Liver (tissue), 9 donors: ENCODE results near the gene KIAA0825. TPM values are rescaled to one million over a fixed set of nuclear protein-coding genes. Genes with fewer than 3 reads are reported as not detected.

ENCODE experiments used
- DNase-seq: peaks from one replicate; pipeline ENCODE4 v3.0.0-alpha.2; 2017; ENCODE audit warnings: low spot score
- H3K27ac ChIP-seq, 2 donors: one replicate each; pipeline ENCODE4 v1.7.0; 2013; ENCODE audit warnings: inconsistent platforms in 2 of 2, low read length in 2 of 2, control low read depth in 1 of 2, low read depth in 1 of 2, mild to moderate bottlenecking in 1 of 2
- H3K27me3 ChIP-seq, 4 donors: one replicate each; pipeline versions ENCODE4 v1.6.1 to v1.7.0; 2013; ENCODE audit warnings: low read length in 3 of 4, inconsistent platforms in 1 of 4, mild to moderate bottlenecking in 1 of 4, moderate library complexity in 1 of 4; ENCODE audit not compliant: control insufficient read depth in 4 of 4, insufficient read depth in 4 of 4
- H3K36me3 ChIP-seq, 4 donors: one replicate each; pipeline versions ENCODE4 v1.6.1 to v1.7.0; 2013; ENCODE audit warnings: low read length in 3 of 4, mild to moderate bottlenecking in 3 of 4, low read depth in 1 of 4, moderate library complexity in 1 of 4; ENCODE audit not compliant: control insufficient read depth in 4 of 4, insufficient read depth in 3 of 4
- H3K4me1 ChIP-seq, 4 donors: one replicate each; pipeline versions ENCODE4 v1.6.1 to v1.7.0; 2013; ENCODE audit warnings: low read length in 3 of 4, mild to moderate bottlenecking in 3 of 4, moderate library complexity in 1 of 4; ENCODE audit not compliant: control insufficient read depth in 4 of 4, insufficient read depth in 4 of 4
- H3K4me3 ChIP-seq, 3 donors: one replicate each; pipeline versions ENCODE4 v1.6.1 to v1.7.0; 2013; ENCODE audit warnings: low read length in 3 of 3, control low read depth in 1 of 3, low read depth in 1 of 3, mild to moderate bottlenecking in 1 of 3
- H3K9ac ChIP-seq, 2 donors: one replicate each; pipeline ENCODE4 v1.7.0; 2013; ENCODE audit warnings: low read length in 2 of 2, mild to moderate bottlenecking in 2 of 2, moderate library complexity in 2 of 2, control low read depth in 1 of 2, low read depth in 1 of 2
- H3K9me3 ChIP-seq, 4 donors: one replicate each; pipeline versions ENCODE4 v1.6.1 to v1.7.0; 2013; ENCODE audit warnings: low read length in 3 of 4; ENCODE audit not compliant: control insufficient read depth in 4 of 4
- FOXA1 ChIP-seq: IDR thresholded peaks from 2 replicates; pipeline ENCODE4 v1.6.1; 2016; ENCODE audit warnings: antibody characterized with exemption
- FOXA2 ChIP-seq: IDR thresholded peaks from 2 replicates; pipeline ENCODE4 v1.6.1; 2016; ENCODE audit warnings: antibody characterized with exemption
- HNF4G ChIP-seq: IDR thresholded peaks from 2 replicates; pipeline ENCODE4 v1.6.1; 2016; ENCODE audit warnings: antibody characterized with exemption
- JUND ChIP-seq, 2 donors: IDR thresholded peaks; 2 replicates each; pipeline ENCODE4 v1.6.1; 2016; ENCODE audit warnings: antibody characterized with exemption in 2 of 2
- NR2F2 ChIP-seq: IDR thresholded peaks from 2 replicates; pipeline ENCODE4 v1.6.1; 2016; ENCODE audit warnings: antibody characterized with exemption
- RAD21 ChIP-seq, 2 donors: IDR thresholded peaks; 2 replicates each; pipeline ENCODE4 v1.6.1; 2016; ENCODE audit warnings: antibody characterized with exemption in 2 of 2, mild to moderate bottlenecking in 2 of 2
- RXRA ChIP-seq, 2 donors: IDR thresholded peaks; 2 replicates each; pipeline ENCODE4 v1.6.1; 2017 to 2018; ENCODE audit warnings: antibody characterized with exemption in 2 of 2, mild to moderate bottlenecking in 1 of 2
- SP1 ChIP-seq: IDR thresholded peaks from 2 replicates; pipeline ENCODE4 v1.6.1; 2018; ENCODE audit warnings: antibody characterized with exemption, mild to moderate bottlenecking
- TAF1 ChIP-seq: conservative IDR thresholded peaks from 2 replicates; pipeline ENCODE4 v1.6.1; 2016; ENCODE audit warnings: antibody characterized with exemption, mild to moderate bottlenecking
- YY1 ChIP-seq: IDR thresholded peaks from 2 replicates; pipeline ENCODE4 v1.6.1; 2016; ENCODE audit warnings: antibody characterized with exemption, mild to moderate bottlenecking
- WGBS: extraction: QIAGEN DNeasy Blood & Tissue Kit; methylation state at CpG from one replicate; pipeline ENCODE4 v1.1.7; 2013; 5-methylcytosine and 5-hydroxymethylcytosine counted together
- polyA plus RNA-seq, 2 donors: library from polyadenylated mRNA; stranded (reverse) in 1 of 2; unstranded in 1 of 2; fragments of 200-250 nt in 1 of 2; fragments of >200 nt in 1 of 2; fragmentation: Nextera tagmentation in 1 of 2; extraction: Ambion mirVana in 1 of 2; gene quantifications; one replicate each; pipeline versions ENCODE4 v1.2.1 to v1.2.3, GENCODE V29; 2013 to 2015
- total RNA-seq, 2 donors: library from RNA; depleted of rRNA; stranded (reverse); fragments of >200 nt; gene quantifications; one replicate each; pipeline ENCODE4 v1.2.3, GENCODE V29; 2014
- TF ChIP-seq, protein P1 (sequence below): IDR thresholded peaks from 2 replicates; pipeline ENCODE4 v1.6.1; 2016; ENCODE audit warnings: antibody characterized with exemption
- TF ChIP-seq, protein P2 (sequence below): IDR thresholded peaks from 2 replicates; pipeline ENCODE4 v1.6.1; 2016; ENCODE audit warnings: antibody characterized with exemption
- TF ChIP-seq, protein P3 (sequence below): IDR thresholded peaks from 2 replicates; pipeline ENCODE4 v1.6.1; 2016; ENCODE audit warnings: antibody characterized with exemption
- TF ChIP-seq, protein P4 (sequence below): IDR thresholded peaks from 2 replicates; pipeline ENCODE4 v1.6.1; 2016; ENCODE audit warnings: antibody characterized with exemption, mild to moderate bottlenecking
- donor health status: healthy.
- donor health status: healthy.
- donor health status: healthy.
- donor health status: healthy.
- donor health status: healthy.

Gene KIAA0825
- total and polyA plus RNA-seq, 4 donors: 0.25 to 3.2 (median 1.2) TPM

DNA sequence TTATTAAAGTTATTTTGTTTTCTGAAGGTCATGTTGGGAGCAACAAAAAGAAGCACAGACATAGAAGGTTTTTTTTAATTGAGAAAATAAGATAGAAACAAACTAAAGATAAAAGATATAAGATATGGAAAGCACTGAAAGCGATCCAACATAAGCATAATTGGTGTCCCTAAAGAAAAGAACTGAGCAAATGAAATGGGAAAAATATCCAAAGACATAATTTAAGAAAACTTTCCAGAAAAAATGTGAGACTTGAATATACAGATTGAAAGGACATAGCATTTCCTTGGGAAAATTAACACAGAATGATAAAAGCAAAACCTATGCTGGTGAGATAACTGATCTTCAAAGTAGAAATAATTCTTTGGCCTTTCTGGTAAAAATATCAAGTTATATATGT, 289.3 kb downstream of the KIAA0825 start:
- WGBS: 77% methylated on average over 1 of the region's 1 CpG
- no peak overlapping the region for H3K27ac ChIP-seq
- no peak overlapping the region for H3K9ac ChIP-seq
- H3K4me3 ChIP-seq: no peak overlapping the region
- H3K4me1 ChIP-seq: no peaks in the 10 kb centered on the region
- H3K36me3 ChIP-seq: no peaks in the 10 kb centered on the region
- peaks cover 0 to 7% (median under 1%) of the 10 kb centered on the region in 4 donors for H3K9me3 ChIP-seq
- H3K27me3 ChIP-seq: no peaks in the 10 kb centered on the region
- TF ChIP-seq, protein P1, sequence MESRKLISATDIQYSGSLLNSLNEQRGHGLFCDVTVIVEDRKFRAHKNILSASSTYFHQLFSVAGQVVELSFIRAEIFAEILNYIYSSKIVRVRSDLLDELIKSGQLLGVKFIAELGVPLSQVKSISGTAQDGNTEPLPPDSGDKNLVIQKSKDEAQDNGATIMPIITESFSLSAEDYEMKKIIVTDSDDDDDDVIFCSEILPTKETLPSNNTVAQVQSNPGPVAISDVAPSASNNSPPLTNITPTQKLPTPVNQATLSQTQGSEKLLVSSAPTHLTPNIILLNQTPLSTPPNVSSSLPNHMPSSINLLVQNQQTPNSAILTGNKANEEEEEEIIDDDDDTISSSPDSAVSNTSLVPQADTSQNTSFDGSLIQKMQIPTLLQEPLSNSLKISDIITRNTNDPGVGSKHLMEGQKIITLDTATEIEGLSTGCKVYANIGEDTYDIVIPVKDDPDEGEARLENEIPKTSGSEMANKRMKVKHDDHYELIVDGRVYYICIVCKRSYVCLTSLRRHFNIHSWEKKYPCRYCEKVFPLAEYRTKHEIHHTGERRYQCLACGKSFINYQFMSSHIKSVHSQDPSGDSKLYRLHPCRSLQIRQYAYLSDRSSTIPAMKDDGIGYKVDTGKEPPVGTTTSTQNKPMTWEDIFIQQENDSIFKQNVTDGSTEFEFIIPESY: no peak
- no peak for TF ChIP-seq HNF4G
- no peak for TF ChIP-seq TAF1
- no peak for TF ChIP-seq FOXA2
- no peak for TF ChIP-seq SP1
- no peak for TF ChIP-seq NR2F2
- no peak for TF ChIP-seq YY1
- TF ChIP-seq, protein P2, sequence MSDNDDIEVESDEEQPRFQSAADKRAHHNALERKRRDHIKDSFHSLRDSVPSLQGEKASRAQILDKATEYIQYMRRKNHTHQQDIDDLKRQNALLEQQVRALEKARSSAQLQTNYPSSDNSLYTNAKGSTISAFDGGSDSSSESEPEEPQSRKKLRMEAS: no peak
- TF ChIP-seq RXRA (IDR thresholded peaks at IDR 0.05): no peak
- TF ChIP-seq JUND (IDR thresholded peaks at IDR 0.05): no peak
- no peak for TF ChIP-seq FOXA1
- no peak for DNase-seq

DNA sequence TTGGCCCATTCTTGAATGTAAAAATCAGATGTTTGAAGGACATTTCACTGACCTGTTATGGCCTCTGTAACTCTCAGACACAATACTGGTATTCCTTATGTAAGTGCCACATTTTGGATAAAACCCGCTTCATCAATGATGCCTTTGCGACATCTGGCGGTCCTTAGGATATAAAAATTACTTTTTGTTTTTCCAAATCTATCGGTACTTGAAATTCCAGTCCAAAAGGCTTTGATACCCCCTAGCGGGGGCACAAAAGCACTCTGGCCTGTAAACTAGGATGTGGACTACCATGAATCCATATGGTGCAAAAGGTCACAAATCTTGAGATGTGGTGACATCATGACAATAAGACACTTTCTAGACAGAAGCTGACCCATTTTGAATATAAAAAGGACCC, 291.8 kb downstream of the KIAA0825 start:
- H3K27ac ChIP-seq: no peak overlapping the region
- peaks cover 0 to 7% (median under 1%) of the 10 kb centered on the region in 4 donors for H3K9me3 ChIP-seq
- H3K4me1 ChIP-seq: no peaks in the 10 kb centered on the region
- H3K27me3 ChIP-seq: no peaks in the 10 kb centered on the region
- no peak for DNase-seq
- no peak overlapping the region for H3K4me3 ChIP-seq
- no peaks in the 10 kb centered on the region for H3K36me3 ChIP-seq
- no peak overlapping the region for H3K9ac ChIP-seq
- TF ChIP-seq, protein P3, sequence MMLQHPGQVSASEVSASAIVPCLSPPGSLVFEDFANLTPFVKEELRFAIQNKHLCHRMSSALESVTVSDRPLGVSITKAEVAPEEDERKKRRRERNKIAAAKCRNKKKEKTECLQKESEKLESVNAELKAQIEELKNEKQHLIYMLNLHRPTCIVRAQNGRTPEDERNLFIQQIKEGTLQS: no peak
- TF ChIP-seq RXRA (IDR thresholded peaks at IDR 0.05) (no peak), RAD21 (IDR thresholded peaks at IDR 0.05) (no peak), YY1 (no peak), SP1 (no peak), HNF4G (no peak)
- TF ChIP-seq, protein P4, sequence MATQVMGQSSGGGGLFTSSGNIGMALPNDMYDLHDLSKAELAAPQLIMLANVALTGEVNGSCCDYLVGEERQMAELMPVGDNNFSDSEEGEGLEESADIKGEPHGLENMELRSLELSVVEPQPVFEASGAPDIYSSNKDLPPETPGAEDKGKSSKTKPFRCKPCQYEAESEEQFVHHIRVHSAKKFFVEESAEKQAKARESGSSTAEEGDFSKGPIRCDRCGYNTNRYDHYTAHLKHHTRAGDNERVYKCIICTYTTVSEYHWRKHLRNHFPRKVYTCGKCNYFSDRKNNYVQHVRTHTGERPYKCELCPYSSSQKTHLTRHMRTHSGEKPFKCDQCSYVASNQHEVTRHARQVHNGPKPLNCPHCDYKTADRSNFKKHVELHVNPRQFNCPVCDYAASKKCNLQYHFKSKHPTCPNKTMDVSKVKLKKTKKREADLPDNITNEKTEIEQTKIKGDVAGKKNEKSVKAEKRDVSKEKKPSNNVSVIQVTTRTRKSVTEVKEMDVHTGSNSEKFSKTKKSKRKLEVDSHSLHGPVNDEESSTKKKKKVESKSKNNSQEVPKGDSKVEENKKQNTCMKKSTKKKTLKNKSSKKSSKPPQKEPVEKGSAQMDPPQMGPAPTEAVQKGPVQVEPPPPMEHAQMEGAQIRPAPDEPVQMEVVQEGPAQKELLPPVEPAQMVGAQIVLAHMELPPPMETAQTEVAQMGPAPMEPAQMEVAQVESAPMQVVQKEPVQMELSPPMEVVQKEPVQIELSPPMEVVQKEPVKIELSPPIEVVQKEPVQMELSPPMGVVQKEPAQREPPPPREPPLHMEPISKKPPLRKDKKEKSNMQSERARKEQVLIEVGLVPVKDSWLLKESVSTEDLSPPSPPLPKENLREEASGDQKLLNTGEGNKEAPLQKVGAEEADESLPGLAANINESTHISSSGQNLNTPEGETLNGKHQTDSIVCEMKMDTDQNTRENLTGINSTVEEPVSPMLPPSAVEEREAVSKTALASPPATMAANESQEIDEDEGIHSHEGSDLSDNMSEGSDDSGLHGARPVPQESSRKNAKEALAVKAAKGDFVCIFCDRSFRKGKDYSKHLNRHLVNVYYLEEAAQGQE: no peak
- WGBS: 95% methylated on average over 5 of the region's 5 CpGs
